Caco-2 (cell line): ENCODE data around the gene TAS2R10. TPM values are rescaled to one million over a fixed set of nuclear protein-coding genes. Genes with fewer than 3 reads are reported as not detected.

Experiments
- BruUV-seq: library from RNA; stranded (reverse); fragments of 400-500 nt; replicated peaks from 2 replicates; lab custom pipeline; 2021; lab: Mats Ljungman, UMichigan
- CTCF ChIA-PET: fragments of 300-600 bp; sonication (Branson Sonifier 250); formaldehyde crosslinking; loops from one replicate; lab custom pipeline; 2022; ENCODE audit warnings: antibody characterized with exemption; lab: Charles Lee
- POLR2A ChIA-PET: fragments of 300-600 bp; sonication (Branson Sonifier 250); formaldehyde crosslinking; loops from one replicate; lab custom pipeline; 2022; ENCODE audit warnings: antibody characterized with exemption; lab: Charles Lee
- DNase-seq, 2 experiments: peaks; one replicate each; pipeline versions ENCODE4 v3.0.0 to v3.0.0-alpha.2; 2020 to 2022
- H3K27me3 ChIP-seq: replicated peaks from 2 replicates; pipeline ENCODE4 v1.6.0; 2011; ENCODE audit warnings: low read length; ENCODE audit not compliant: control insufficient read depth, insufficient read depth
- H3K36me3 ChIP-seq: 2 replicates; pipeline ENCODE4 v1.5.1; 2011; ENCODE audit warnings: low read length; ENCODE audit not compliant: control insufficient read depth, insufficient read depth
- H3K4me1 ChIP-seq: fragments of 250-450 bp; sonication (Bioruptor Pico); 2 replicates; pipeline ENCODE4 v1.5.1; 2020; ENCODE audit warnings: mild to moderate bottlenecking
- H3K4me3 ChIP-seq: 2 replicates; pipeline ENCODE4 v1.5.1; 2011; ENCODE audit warnings: low read depth, mild to moderate bottlenecking, control low read depth, low read length
- H3K9me3 ChIP-seq: fragments of 250-450 bp; sonication (Bioruptor Pico); 2 replicates; pipeline ENCODE4 v1.5.1; 2020; ENCODE audit warnings: mild to moderate bottlenecking, moderate library complexity
- H3K27ac Mint-ChIP-seq: one replicate; pipeline ENCODE4 v1.8.0; 2022; ENCODE audit warnings: mixed read lengths; ENCODE audit not compliant: unreplicated experiment
- H3K27me3 Mint-ChIP-seq: one replicate; pipeline ENCODE4 v1.8.0; 2022; ENCODE audit warnings: mixed read lengths; ENCODE audit not compliant: insufficient read depth, unreplicated experiment
- H3K36me3 Mint-ChIP-seq: one replicate; pipeline ENCODE4 v1.8.0; 2022; ENCODE audit warnings: mild to moderate bottlenecking, mixed read lengths; ENCODE audit not compliant: insufficient read depth, unreplicated experiment
- H3K4me1 Mint-ChIP-seq: one replicate; pipeline ENCODE4 v1.8.0; 2022; ENCODE audit warnings: low read depth, mixed read lengths; ENCODE audit not compliant: unreplicated experiment
- H3K4me3 Mint-ChIP-seq: one replicate; pipeline ENCODE4 v1.8.0; 2022; ENCODE audit warnings: mild to moderate bottlenecking, moderate library complexity, mixed read lengths; ENCODE audit not compliant: unreplicated experiment
- H3K9me3 Mint-ChIP-seq: one replicate; pipeline ENCODE4 v1.8.0; 2022; ENCODE audit warnings: mixed read lengths; ENCODE audit not compliant: unreplicated experiment
- CTCF ChIP-seq, 2 experiments: fragments of 200-600 bp in 1 of 2; IDR thresholded peaks; 1 replicate in 1 of 2; 2 replicates in 1 of 2; pipeline versions ENCODE4 v1.5.1 to v1.8.0; 2011 to 2022; ENCODE audit warnings: antibody characterized with exemption in 1 of 2, control low read depth in 1 of 2, inconsistent platforms in 1 of 2, low read depth in 1 of 2, low read length in 1 of 2, mild to moderate bottlenecking in 1 of 2, moderate library complexity in 1 of 2; ENCODE audit not compliant: insufficient read depth in 1 of 2, severe bottlenecking in 1 of 2, unreplicated experiment in 1 of 2
- intact Hi-C: fragments of 100-400 bp; cut with micrococcal nuclease; formaldehyde crosslinking; loops from one replicate; pipeline ENCODE4 v1.10.0; 2022; ENCODE audit not compliant: unreplicated experiment
- total RNA-seq: library from RNA; stranded (reverse); gene quantifications from 2 replicates; pipeline ENCODE4 v1.2.3, GENCODE V29; 2022

The TAS2R10 gene
- total RNA-seq, 1 experiment from 2014 or later, result 0.29 TPM

- H3K4me1 Mint-ChIP-seq, result no peaks in the 10 kb centered on the region
- BruUV-seq, result no TSS peak
- no peak for TF ChIP-seq CTCF (IDR thresholded peaks at IDR 0.05; ENCODE audit: insufficient read depth in 1 of 2, low read depth in 1 of 2, low read length in 1 of 2, severe bottlenecking in 1 of 2, unreplicated experiment in 1 of 2)
- H3K4me1 ChIP-seq, result no peaks in the 10 kb centered on the region
- ChIA-PET CTCF (no interaction called here), POLR2A (no interaction called here)
- peaks cover 28% of the 10 kb centered on the region for H3K9me3 Mint-ChIP-seq
- no peak overlapping the region for H3K27ac Mint-ChIP-seq
- H3K9me3 ChIP-seq, result peaks cover 18% of the 10 kb centered on the region
- no peak for DNase-seq
- H3K27me3 ChIP-seq, result no peaks in the 10 kb centered on the region
- H3K4me3 Mint-ChIP-seq, result no peak overlapping the region
- no peaks in the 10 kb centered on the region for H3K27me3 Mint-ChIP-seq
- no peak overlapping the region for H3K4me3 ChIP-seq
- H3K36me3 Mint-ChIP-seq, result peaks cover 15% of the 10 kb centered on the region
- intact Hi-C loops, result no loop called here
- peaks cover 2% of the 10 kb centered on the region; the same call in 1 of the 2 replicates for H3K36me3 ChIP-seq
Observed at GRCh38 chr12:10853776-10854175, 27.6 kb upstream of the TAS2R10 start.

DNA sequence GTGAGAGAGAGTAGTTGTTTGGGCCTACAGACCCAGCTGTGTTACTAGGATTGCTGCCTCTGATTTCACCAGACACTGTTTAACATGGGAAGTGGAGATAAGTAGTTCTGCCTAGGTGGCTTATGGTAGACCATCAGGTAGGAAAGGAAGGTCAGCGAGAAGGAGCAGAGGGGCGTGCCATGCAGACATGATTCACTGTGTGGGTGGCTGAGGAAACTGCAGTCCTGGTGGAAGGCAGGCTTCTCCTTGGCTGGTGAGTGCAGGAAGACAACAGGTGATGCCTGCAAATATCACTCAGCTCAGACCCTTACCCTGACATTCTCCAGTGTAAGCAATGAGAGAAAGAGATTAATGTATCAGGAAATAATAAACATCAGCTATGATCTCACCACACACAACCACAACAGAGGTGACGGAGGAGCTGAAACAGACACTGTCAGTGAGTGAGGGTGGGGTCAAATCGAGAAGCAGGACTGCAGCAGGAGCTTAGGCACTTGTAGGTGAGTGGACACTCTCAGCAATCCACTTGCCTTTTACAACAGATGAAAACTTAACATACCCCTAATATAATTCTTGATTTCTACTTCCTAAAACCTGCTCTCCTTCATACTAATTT is 25.2 kb upstream of the TAS2R10 start:
- no peak for DNase-seq
- H3K36me3 ChIP-seq, result 0 out of 2 replicates have a peak, but pooled peaks cover 2% of the 10 kb centered on the region
- Mint-ChIP-seq H3K4me1 (no peaks in the 10 kb centered on the region), H3K9me3 (peaks cover 8% of the 10 kb centered on the region), H3K4me3 (no peak overlapping the region), H3K36me3 (peaks cover 9% of the 10 kb centered on the region), H3K27ac (no peak overlapping the region), H3K27me3 (no peaks in the 10 kb centered on the region)
- no TSS peak for BruUV-seq
- no peak for TF ChIP-seq CTCF (IDR thresholded peaks at IDR 0.05; ENCODE audit: insufficient read depth in 1 of 2, low read depth in 1 of 2, low read length in 1 of 2, severe bottlenecking in 1 of 2, unreplicated experiment in 1 of 2)
- no peaks in the 10 kb centered on the region for H3K27me3 ChIP-seq
- intact Hi-C loops, result no loop called here
- no peaks in the 10 kb centered on the region for H3K4me1 ChIP-seq
- H3K4me3 ChIP-seq, result no peak overlapping the region
- ChIA-PET POLR2A (no interaction called here), CTCF (no interaction called here)
- peaks cover 12% of the 10 kb centered on the region for H3K9me3 ChIP-seq

- TF ChIP-seq CTCF (IDR thresholded peaks at IDR 0.05; ENCODE audit: insufficient read depth in 1 of 2, low read depth in 1 of 2, low read length in 1 of 2, severe bottlenecking in 1 of 2, unreplicated experiment in 1 of 2), result no peak
- Mint-ChIP-seq H3K27me3 (no peaks in the 10 kb centered on the region), H3K4me1 (no peaks in the 10 kb centered on the region), H3K36me3 (no peaks in the 10 kb centered on the region), H3K4me3 (no peak within 1 kb of the TSS), H3K27ac (no peak within 1 kb of the TSS), H3K9me3 (no peaks in the 10 kb centered on the region)
- POLR2A ChIA-PET, result no interaction called here
- no TSS peak for BruUV-seq
- no peak for DNase-seq
- H3K36me3 ChIP-seq, result no peaks in the 10 kb centered on the region
- no peak within 1 kb of the TSS for H3K4me3 ChIP-seq
- H3K9me3 ChIP-seq, result no peaks in the 10 kb centered on the region
- H3K27me3 ChIP-seq, result no peaks in the 10 kb centered on the region
- 0 out of 2 replicates have a peak, but pooled peaks cover 4% of the 10 kb centered on the region for H3K4me1 ChIP-seq
- CTCF ChIA-PET, result no interaction called here
- intact Hi-C loops, result no loop called here
Observed at GRCh38 chr12:10849425-10849878, 23.3 kb upstream of the TAS2R10 start, which contains the start of gene PRR4. Gene PRR4 (minus strand): TSS chr12:10849475. CDS start chr12:10849437, 38 bp downstream.
